Coronary artery (tissue), 2 donors: Measurements from ENCODE around the gene MACROD2.

Experiments
- DNase-seq: peaks from one replicate; pipeline ENCODE4 v3.0.0-alpha.2; 2017; ENCODE audit warnings: low spot score
- H3K27ac ChIP-seq, 2 donors: fragments of 200-600 bp; sonication (generic); one replicate each; pipeline ENCODE4 v1.5.1; 2016 to 2019
- H3K4me3 ChIP-seq: fragments of 200-600 bp; sonication (generic); 2 replicates; pipeline ENCODE4 v1.5.1; 2016; ENCODE audit warnings: mild to moderate bottlenecking, moderate library complexity
- CTCF ChIP-seq: fragments of 200-600 bp; sonication (generic); IDR thresholded peaks from one replicate; pipeline ENCODE4 v1.5.1; 2019; ENCODE audit warnings: antibody characterized with exemption

MACROD2 gene

GRCh38 chr20:15814911-15815310 is 1819.6 kb downstream of the MACROD2 start:
- H3K4me3 ChIP-seq, result no peak overlapping the region
- no peak for DNase-seq
- no peak for TF ChIP-seq CTCF
- H3K27ac ChIP-seq, result no peak overlapping the region

GRCh38 chr20:15817351-15817750 is 1822.0 kb downstream of the MACROD2 start:
- no peak for DNase-seq
- Histone ChIP-seq H3K27ac (no peak overlapping the region), H3K4me3 (no peak overlapping the region)
- no peak for TF ChIP-seq CTCF

- DNase-seq, result no peak
- Histone ChIP-seq H3K27ac (no peak overlapping the region), H3K4me3 (no peak overlapping the region)
- no peak for TF ChIP-seq CTCF
Measured at GRCh38 chr20:15818651-15819071, 1823.3 kb downstream of the MACROD2 start.

DNA sequence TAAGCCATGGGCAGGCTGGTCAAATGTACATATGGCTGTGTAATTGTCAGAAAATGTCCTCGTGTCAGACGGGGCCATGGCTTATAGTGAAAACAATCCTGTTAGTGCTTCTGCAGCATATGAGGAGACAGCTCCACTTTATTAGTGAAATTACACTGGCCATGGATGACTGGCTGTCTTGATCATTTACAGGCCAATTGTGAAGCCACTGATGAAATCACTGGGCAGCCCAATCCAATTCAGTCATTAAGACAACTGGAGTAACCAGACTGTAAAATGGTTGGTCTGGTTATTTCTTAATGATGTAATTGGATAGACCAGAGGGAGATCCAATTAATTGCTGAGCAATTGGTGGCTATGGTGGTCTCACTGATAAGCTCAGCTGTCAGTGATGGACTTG is 1828.4 kb downstream of the MACROD2 start:
- no peak for TF ChIP-seq CTCF
- no peak overlapping the region for H3K4me3 ChIP-seq
- DNase-seq, result no peak
- no peak overlapping the region for H3K27ac ChIP-seq

GRCh38 chr20:15827628-15828027 is 1832.3 kb downstream of the MACROD2 start:
- DNase-seq, result no peak
- Histone ChIP-seq H3K4me3 (no peak overlapping the region), H3K27ac (no peak overlapping the region)
- no peak for TF ChIP-seq CTCF

DNA sequence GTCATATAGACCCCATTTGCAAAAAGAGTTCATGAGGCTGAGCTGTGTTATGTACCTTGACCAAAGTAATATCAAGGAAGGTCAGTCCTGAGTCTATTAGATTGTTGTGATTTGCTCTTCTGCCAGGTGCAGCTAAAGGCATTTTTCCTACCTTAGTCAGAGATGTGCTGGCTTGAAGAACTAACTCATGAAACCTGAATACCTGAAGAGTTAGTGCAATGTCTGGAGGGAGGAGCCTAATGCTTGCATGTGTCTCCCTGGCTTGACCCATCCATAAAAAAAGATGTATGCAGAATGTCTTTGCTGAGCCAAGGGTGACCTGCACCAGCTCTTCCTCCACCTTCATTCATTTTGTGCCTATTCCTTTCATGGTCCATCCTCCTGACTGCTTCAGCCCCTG is 1835.9 kb downstream of the MACROD2 start:
- no peak for TF ChIP-seq CTCF
- Histone ChIP-seq H3K4me3 (no peak overlapping the region), H3K27ac (no peak overlapping the region)
- DNase-seq, result no peak

- Histone ChIP-seq H3K4me3 (no peak overlapping the region), H3K27ac (no peak overlapping the region)
- no peak for TF ChIP-seq CTCF
- DNase-seq, result no peak
Measured at GRCh38 chr20:15832512-15832911, 1837.2 kb downstream of the MACROD2 start.
